T47D (cell line): ENCODE data around the gene LRRC1.

Experiments
- DNase-seq, 2 experiments: peaks; one replicate each; pipeline versions ENCODE4 v3.0.0 to v3.0.0-alpha.2; 2011 to 2012; ENCODE audit warnings: low read depth in 1 of 2, low spot score in 1 of 2
- JUND ChIP-seq: IDR thresholded peaks from 2 replicates; pipeline ENCODE4 v1.6.1; 2012; ENCODE audit warnings: low read depth
- in situ Hi-C: cut with HindIII; loops from 2 replicates; pipeline ENCODE4 v1.10.0; 2016; ENCODE audit warnings: low sequenced_read_pairs, low pct_unique_long_range_greater_than_20kb

LRRC1 gene

GRCh38 chr6:53894091-53894490 lies 99.3 kb downstream of the LRRC1 start:
- peak in 1 of 2 experiments; percentile 12 for DNase-seq
- TF ChIP-seq JUND = no peak
- in situ Hi-C loops = no loop called here

DNA sequence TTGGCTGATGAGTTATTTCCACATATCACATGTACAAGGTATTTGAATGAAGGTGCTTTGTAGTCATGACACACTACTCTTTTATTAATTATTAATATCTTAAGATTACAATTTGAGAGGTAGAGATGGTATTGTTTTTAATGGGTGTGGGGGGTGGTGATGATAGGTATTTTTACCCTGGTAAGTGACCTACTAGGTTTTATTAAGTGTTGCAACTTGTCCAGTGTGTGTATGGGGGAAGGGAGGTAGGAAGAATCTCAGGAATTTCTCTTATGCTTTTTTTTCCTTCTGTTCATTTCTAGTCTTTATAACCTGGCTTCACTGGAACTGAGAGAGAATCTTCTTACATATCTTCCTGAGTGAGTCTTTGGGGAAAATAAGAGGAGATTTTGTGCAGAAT lies 101.4 kb downstream of the LRRC1 start:
- in situ Hi-C loops = no loop called here
- no peak for TF ChIP-seq JUND
- peak in 1 of 2 experiments; percentile 41 for DNase-seq

GRCh38 chr6:53898026-53898795 lies 103.4 kb downstream of the LRRC1 start:
- TF ChIP-seq JUND = no peak
- no peak for DNase-seq
- in situ Hi-C loops = no loop called here

DNA sequence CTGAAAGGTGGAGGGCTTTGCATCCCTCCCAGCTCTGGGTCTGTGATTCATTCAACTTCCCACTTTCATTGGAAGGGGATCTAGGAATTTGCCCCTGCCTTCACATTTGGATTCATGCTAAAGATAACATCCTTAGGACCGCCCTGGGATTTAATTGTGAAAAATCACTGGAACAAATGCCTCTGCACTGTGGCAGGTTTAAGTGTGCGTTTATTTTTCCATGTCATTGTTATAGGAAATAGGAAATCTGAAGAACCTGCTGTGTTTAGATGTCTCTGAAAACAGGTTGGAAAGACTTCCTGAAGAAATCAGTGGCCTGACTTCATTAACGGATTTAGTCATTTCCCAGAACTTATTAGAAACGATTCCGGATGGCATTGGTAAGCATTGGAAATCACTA lies 104.7 kb downstream of the LRRC1 start:
- no peak for TF ChIP-seq JUND
- DNase-seq = no peak
- in situ Hi-C loops = no loop called here

DNA sequence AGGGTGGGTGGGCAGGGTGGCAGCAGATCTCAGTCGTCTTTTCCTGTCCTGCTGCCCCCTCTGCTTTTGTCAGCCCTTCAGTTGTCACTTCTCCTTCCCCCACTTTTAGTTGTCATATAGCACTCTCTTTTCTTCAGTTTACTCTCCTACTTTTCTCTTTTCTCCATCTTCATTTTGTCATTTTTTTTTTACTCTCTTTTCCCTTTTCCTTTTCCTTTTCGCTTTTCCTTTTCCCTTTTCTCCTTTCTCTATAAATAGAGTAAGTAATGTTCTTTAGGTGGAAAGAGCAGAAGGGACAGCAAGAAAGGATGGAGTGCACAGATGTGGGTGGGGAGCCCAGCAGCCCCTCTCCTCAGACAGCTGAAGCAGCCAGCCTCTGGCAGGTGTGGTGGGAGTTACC lies 108.6 kb downstream of the LRRC1 start:
- TF ChIP-seq JUND = no peak
- in situ Hi-C loops = no loop called here
- DNase-seq = no peak

DNA sequence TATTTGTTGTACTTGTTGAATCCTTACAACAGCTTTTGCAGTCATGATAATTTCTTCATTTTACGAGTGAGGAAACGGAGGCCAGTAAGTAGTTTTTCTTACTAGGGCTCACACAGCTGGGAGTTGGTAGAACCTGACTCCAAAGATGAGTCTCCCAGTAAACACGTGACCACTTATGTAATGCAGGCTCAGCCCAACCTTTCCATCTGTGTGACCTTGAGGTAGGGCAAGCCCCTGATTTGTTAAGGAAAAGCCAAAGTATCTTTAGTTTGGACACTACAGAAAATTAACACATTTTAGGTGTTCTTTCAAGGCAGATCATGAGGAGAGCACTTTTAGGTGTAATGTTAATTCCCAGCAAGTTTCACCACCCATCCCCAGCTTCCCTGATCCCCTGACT lies 111.3 kb downstream of the LRRC1 start:
- in situ Hi-C loops = no loop called here
- TF ChIP-seq JUND = no peak

DNA sequence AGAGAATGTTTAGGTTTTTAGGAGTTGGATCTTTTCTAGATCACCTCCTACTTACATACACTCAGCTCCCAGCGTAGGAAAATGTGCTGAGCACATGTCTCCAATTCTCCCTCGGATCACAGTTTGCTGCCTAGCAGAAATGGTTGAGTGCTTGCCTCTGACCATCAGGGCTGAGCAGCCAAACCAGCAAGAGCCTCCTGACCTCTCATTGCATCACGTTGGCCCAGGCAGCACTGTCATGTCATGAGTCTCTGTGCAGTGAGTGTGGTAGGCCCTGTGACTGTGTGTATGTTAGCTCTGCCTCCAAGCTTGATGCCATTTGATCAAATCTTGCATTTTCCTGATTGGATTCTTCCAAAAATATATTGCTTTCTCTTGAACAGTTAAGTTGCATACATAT lies 112.0 kb downstream of the LRRC1 start:
- no peak for TF ChIP-seq JUND
- in situ Hi-C loops = no loop called here
- DNase-seq = no peak

More for the DNA sequence above, 111.3 kb downstream of the LRRC1 start:
- no peak for DNase-seq

DNA sequence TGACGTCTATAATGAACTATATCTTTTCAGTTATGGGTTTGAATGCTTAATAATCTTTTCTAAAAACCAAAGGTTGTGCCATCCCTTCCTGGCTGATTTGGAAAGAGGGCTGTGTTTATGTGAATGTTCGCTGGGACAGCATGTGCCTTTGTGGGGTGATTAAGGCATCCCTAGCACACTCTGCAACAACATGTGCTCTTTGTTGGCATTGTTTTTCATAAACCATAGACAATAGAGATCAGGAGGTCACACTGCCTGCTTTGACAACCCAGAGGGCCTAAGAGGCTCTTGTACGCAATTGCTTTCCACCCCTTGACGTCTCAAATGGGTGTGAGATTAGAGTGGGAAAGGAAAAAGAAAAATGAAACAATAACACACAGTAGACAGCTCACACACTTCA lies 116.0 kb downstream of the LRRC1 start:
- in situ Hi-C loops = no loop called here
- no peak for TF ChIP-seq JUND
- no peak for DNase-seq

DNA sequence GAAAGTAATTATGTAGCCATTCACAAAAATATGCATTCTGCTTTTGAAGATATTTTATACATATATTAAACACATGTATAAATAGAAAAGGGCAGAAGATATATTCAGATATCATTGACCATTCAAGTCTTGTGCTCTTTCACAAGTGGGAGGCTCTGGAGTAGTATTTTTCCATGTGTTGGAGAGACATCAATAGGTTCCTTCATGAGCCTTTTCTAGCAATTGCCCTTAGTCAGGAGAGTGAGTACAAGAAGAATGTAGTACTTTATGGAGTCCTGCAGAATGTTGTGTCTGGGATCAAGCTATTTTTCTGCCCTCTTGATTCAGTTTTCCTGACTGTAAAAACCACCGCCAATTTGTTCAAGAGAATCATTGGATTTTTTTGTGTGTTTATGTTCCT lies 117.9 kb downstream of the LRRC1 start:
- DNase-seq = no peak
- no peak for TF ChIP-seq JUND
- in situ Hi-C loops = no loop called here

DNA sequence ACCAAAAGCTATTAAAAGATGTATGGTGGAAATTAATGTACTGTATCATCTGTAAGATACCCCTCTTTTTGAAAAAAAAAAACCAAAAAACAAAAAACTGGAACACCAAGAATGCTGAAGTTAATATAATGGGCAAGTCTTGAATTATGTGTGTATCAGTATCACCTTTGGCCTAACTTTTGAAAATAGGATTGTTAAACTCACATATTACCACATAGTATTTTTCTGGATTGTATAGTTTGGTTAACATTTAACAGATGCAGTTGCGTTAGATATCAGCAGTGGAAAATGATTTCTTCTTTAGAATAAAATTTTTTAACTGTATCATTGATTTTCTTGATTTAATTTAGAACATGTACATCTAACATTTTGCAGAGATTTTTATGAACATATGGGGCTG lies 118.5 kb downstream of the LRRC1 start:
- no peak for DNase-seq
- TF ChIP-seq JUND = no peak
- in situ Hi-C loops = no loop called here

DNA sequence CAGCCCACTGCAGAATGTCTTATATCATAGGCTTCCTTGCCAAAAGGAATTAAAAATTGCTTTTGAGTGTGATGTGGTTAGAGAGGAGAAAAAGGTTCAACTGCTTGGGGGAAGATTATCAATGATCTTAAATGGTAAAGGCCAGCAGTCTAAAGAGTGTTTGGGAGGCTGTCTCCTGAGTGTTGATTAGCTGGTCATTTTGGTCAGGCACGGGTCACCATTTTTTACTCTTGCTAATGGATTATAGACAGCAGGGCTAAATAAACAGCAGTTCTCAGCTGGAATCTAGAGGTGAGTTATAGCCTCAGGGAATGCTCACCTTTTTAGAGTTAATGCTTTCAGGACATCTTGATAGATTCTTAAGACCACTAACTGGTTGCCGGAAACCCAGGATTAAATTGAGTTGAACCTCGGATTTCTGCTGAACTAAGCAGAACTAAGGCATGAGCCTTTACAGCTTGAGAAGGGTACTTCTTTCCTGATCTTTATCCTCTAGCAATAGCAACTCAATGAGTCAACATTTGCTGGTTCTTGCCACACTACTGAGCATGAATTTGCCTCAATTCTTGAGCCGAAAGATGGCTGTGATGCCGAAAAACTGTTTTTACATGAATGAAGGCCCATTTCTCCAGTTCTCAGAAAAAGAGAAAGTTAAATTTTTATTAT lies 120.4 kb downstream of the LRRC1 start:
- no peak for DNase-seq
- in situ Hi-C loops = no loop called here
- no peak for TF ChIP-seq JUND

GRCh38 chr6:53916804-53917463 lies 122.1 kb downstream of the LRRC1 start:
- in situ Hi-C loops = no loop called here
- no peak for TF ChIP-seq JUND
- no peak for DNase-seq

DNA sequence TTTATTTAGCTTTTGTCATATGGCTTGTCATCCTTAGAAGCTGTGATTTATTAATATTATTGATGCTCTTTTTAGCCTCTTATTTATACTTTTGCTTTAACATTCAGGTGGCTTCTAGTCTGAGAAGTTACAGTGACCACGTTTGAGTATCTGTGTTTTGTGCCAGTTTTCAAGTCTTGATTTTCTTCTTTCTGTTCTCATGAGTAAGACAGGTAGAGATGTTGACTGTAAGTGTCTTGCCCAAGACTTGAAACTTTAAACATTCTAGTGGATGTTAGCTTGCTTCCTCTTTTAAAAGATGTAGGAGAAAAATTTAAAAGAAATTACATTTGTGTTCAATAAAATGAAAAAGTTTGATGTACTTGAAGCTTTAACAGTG lies 122.6 kb downstream of the LRRC1 start:
- in situ Hi-C loops = no loop called here
- DNase-seq = no peak
- TF ChIP-seq JUND = no peak
